HG03103 (cell line): ENCODE data around the gene ADAM33.

ENCODE experiments used
- ATAC-seq: cut with Tn5 transposase; IDR thresholded peaks from one replicate; pipeline ENCODE4 v1.9.1; 2021; ENCODE audit warnings: low read depth; ENCODE audit not compliant: unreplicated experiment

ADAM33 gene

GRCh38 chr20:3710011-3710466 is 28.2 kb upstream of the ADAM33 start:
- no peak for ATAC-seq

- ATAC-seq = no peak
Observed at GRCh38 chr20:3707508-3707899, 25.7 kb upstream of the ADAM33 start.

- no peak for ATAC-seq
Observed at GRCh38 chr20:3706774-3707507, 25.1 kb upstream of the ADAM33 start.

- no peak for ATAC-seq
Observed at GRCh38 chr20:3705970-3706739, 24.3 kb upstream of the ADAM33 start.

GRCh38 chr20:3705491-3705969 is 23.7 kb upstream of the ADAM33 start:
- ATAC-seq = no peak

- no peak for ATAC-seq
Observed at GRCh38 chr20:3704087-3704486, 22.3 kb upstream of the ADAM33 start.

- ATAC-seq = no peak
Observed at GRCh38 chr20:3702611-3703391, 21.0 kb upstream of the ADAM33 start.

GRCh38 chr20:3701061-3701998 is 19.5 kb upstream of the ADAM33 start:
- no peak for ATAC-seq

- ATAC-seq = no peak
Observed at GRCh38 chr20:3699037-3699436, 17.2 kb upstream of the ADAM33 start.

- ATAC-seq = no peak
Observed at GRCh38 chr20:3698591-3699001, 16.8 kb upstream of the ADAM33 start.

- ATAC-seq = no peak
Observed at GRCh38 chr20:3697588-3698305, 15.9 kb upstream of the ADAM33 start.

GRCh38 chr20:3696745-3697587 is 15.2 kb upstream of the ADAM33 start:
- no peak for ATAC-seq

GRCh38 chr20:3696200-3696599 is 14.4 kb upstream of the ADAM33 start:
- no peak for ATAC-seq

GRCh38 chr20:3694864-3695263 is 13.1 kb upstream of the ADAM33 start:
- no peak for ATAC-seq

- no peak for ATAC-seq
Observed at GRCh38 chr20:3693376-3693775, 11.6 kb upstream of the ADAM33 start.

- ATAC-seq = no peak
Observed at GRCh38 chr20:3692706-3693294, 11.0 kb upstream of the ADAM33 start.

GRCh38 chr20:3691897-3692296 is 10.1 kb upstream of the ADAM33 start:
- no peak for ATAC-seq

GRCh38 chr20:3691306-3691705 is 9.5 kb upstream of the ADAM33 start:
- no peak for ATAC-seq
